Spleen (tissue), 11 donors: ENCODE data around the gene EEF1AKMT4. TPM values are rescaled to one million over a fixed set of nuclear protein-coding genes. Genes with fewer than 3 reads are reported as not detected.

Source experiments
- DNase-seq: peaks from one replicate; pipeline ENCODE4 v3.0.0-alpha.2; 2020
- H3K27ac ChIP-seq, 8 donors: fragments of 200-600 bp; sonication (generic) in 7 of 8; 1 replicate in 4 of 8; 2 replicates in 4 of 8; pipeline versions ENCODE4 v1.5.0 to v1.8.0; 2016 to 2021; ENCODE audit warnings: inconsistent platforms in 4 of 8, mild to moderate bottlenecking in 4 of 8, moderate library complexity in 1 of 8
- H3K27me3 ChIP-seq, 7 donors: fragments of 200-600 bp; sonication (generic) in 6 of 7; replicated peaks in 1 of 7; 1 replicate in 4 of 7; 2 replicates in 3 of 7; pipeline versions ENCODE4 v1.5.0 to v1.8.0; 2016 to 2021; ENCODE audit warnings: inconsistent platforms in 3 of 7, mild to moderate bottlenecking in 1 of 7
- H3K36me3 ChIP-seq, 6 donors: fragments of 200-600 bp; sonication (generic) in 5 of 6; 1 replicate in 4 of 6; 2 replicates in 2 of 6; pipeline versions ENCODE4 v1.5.0 to v1.8.0; 2016 to 2021; ENCODE audit warnings: inconsistent platforms in 2 of 6
- H3K4me1 ChIP-seq, 6 donors: fragments of 200-600 bp; sonication (generic) in 5 of 6; 1 replicate in 3 of 6; 2 replicates in 3 of 6; pipeline versions ENCODE4 v1.5.0 to v1.8.0; 2016 to 2021; ENCODE audit warnings: inconsistent platforms in 3 of 6
- H3K4me3 ChIP-seq, 8 donors: fragments of 200-600 bp; sonication (generic) in 7 of 8; 1 replicate in 4 of 8; 2 replicates in 4 of 8; pipeline versions ENCODE4 v1.5.0 to v1.8.0; 2016 to 2021; ENCODE audit warnings: inconsistent platforms in 4 of 8, mild to moderate bottlenecking in 4 of 8, moderate library complexity in 2 of 8
- H3K9me3 ChIP-seq, 8 donors: fragments of 200-600 bp; sonication (generic) in 7 of 8; 1 replicate in 4 of 8; 2 replicates in 4 of 8; pipeline versions ENCODE4 v1.5.0 to v1.8.0; 2016 to 2021; ENCODE audit warnings: inconsistent platforms in 4 of 8
- POLR2A ChIP-seq, 3 donors: fragments of 450-650 bp; IDR thresholded peaks; one replicate each; pipeline ENCODE4 v1.5.1; 2017; ENCODE audit warnings: antibody characterized with exemption in 3 of 3, mild to moderate bottlenecking in 1 of 3
- POLR2AphosphoS5 ChIP-seq, 3 donors: sonication (generic); formaldehyde crosslinking; IDR thresholded peaks; one replicate each; pipeline ENCODE4 v1.5.1; 2017; ENCODE audit warnings: antibody characterized with exemption in 3 of 3
- WGBS, 5 donors: extraction: QIAGEN DNeasy Blood & Tissue Kit in 3 of 5; methylation state at CpG; one replicate each; pipeline versions ENCODE4 v1.1.5 to v1.1.7; 2013 to 2018; 5-methylcytosine and 5-hydroxymethylcytosine counted together
- intact Hi-C: fragments of 100-400 bp; cut with DNase I; formaldehyde crosslinking; loops from one replicate; pipeline ENCODE4 v1.15.0; 2023; ENCODE audit warnings: low total_unique reads
- polyA plus RNA-seq, 3 donors: library from polyadenylated mRNA; stranded (reverse); fragments of 200-250 nt; gene quantifications; one replicate each; pipeline ENCODE4 v1.2.1, GENCODE V29; 2013
- total RNA-seq, 7 donors: library from RNA; depleted of rRNA in 3 of 7; stranded (reverse); fragments of >200 nt in 3 of 7; fragmentation: NEBNext Ultra II Directional in 4 of 7; extraction: Animal tissue kit (Norgen Biotek cat#: 25700) in 4 of 7; gene quantifications; one replicate each; pipeline versions ENCODE4 v1.1.0 to v1.2.1, GENCODE V29; 2016 to 2021
- TF ChIP-seq, protein P1 (sequence below), 11 experiments: fragments of 200-600 bp in 7 of 11; fragments of 450-650 bp in 4 of 11; sonication (generic) in 4 of 11; IDR thresholded peaks in 8 of 11; conservative IDR thresholded peaks in 3 of 11; 1 replicate in 7 of 11; 2 replicates in 4 of 11; pipeline versions ENCODE4 v1.4.0 to v1.8.0; 2016 to 2021; ENCODE audit warnings: antibody characterized with exemption in 11 of 11, inconsistent platforms in 4 of 11, mild to moderate bottlenecking in 1 of 11
- donor health status: healthy with polysubstance abuse.
- donor health status: DM: no; HTN: no; CAD: no; lungs with moderate emphysema.
- donor health status: DM: no; HTN: no; CAD: no.
- donor health status: Bipolar disorder and iron deficiency.
- donor health status: healthy.
- donor health status: DM: no; HTN: no; CAD: no.
- donor health status: DM: yes; HTN: yes; CAD: no.

EEF1AKMT4 gene
- total and polyA plus RNA-seq, 10 donors = 1.2 to 5.4 (median 3.1) TPM

DNA sequence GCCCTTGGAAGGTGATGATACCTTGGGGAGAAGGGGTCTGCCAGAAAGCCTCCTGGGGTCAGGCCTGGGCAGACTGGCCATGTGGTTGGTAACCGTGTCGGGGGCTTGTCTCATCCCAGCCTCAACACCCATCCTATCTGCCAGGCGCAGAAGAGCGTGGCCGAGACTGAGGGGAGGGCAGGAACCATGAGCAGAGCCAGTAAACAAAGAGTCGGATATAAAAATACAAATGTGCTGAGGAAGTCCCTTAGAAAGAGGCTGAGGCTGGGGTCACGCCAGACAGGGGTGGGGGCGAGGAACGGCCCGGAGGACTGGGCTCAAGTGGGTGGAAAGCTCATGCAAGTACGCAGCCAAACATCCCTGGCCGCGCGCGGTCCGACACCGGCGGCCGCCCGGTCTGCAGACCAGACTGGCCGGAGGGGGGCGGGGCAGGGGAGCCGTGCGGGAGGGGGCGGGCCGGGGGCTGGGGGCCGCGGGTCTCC, 10.0 kb downstream of the EEF1AKMT4 start:
- TF ChIP-seq POLR2A (IDR thresholded peaks at IDR 0.05) = no peak
- TF ChIP-seq, protein P1, sequence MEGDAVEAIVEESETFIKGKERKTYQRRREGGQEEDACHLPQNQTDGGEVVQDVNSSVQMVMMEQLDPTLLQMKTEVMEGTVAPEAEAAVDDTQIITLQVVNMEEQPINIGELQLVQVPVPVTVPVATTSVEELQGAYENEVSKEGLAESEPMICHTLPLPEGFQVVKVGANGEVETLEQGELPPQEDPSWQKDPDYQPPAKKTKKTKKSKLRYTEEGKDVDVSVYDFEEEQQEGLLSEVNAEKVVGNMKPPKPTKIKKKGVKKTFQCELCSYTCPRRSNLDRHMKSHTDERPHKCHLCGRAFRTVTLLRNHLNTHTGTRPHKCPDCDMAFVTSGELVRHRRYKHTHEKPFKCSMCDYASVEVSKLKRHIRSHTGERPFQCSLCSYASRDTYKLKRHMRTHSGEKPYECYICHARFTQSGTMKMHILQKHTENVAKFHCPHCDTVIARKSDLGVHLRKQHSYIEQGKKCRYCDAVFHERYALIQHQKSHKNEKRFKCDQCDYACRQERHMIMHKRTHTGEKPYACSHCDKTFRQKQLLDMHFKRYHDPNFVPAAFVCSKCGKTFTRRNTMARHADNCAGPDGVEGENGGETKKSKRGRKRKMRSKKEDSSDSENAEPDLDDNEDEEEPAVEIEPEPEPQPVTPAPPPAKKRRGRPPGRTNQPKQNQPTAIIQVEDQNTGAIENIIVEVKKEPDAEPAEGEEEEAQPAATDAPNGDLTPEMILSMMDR (IDR thresholded peaks at IDR 0.05 in 8 of 11, conservative IDR thresholded peaks at IDR 0.05 in 3 of 11) = no peak
- no peak for TF ChIP-seq POLR2AphosphoS5 (IDR thresholded peaks at IDR 0.05)
- Histone ChIP-seq H3K4me1 (peaks cover 17 to 39% (median 32%) of the 10 kb centered on the region in 6 donors), H3K27me3 (peaks cover 3 to 62% (median 49%) of the 10 kb centered on the region in 7 donors), H3K27ac (no peak overlapping the region), H3K4me3 (peak overlapping the region in 1 of 8 donors; percentile 75), H3K36me3 (peaks cover 0 to 17% (median 2%) of the 10 kb centered on the region in 6 donors), H3K9me3 (no peaks in the 10 kb centered on the region)
- 22 to 37% (median 28%) methylated on average over 16 to 28 of the region's 28 CpGs for WGBS, 5 donors
- no peak for DNase-seq
- intact Hi-C loops = loop anchor here (10.0 kb wide), 1 partner anchor 375 kb away; the partner anchor contains the start of gene PARL

DNA sequence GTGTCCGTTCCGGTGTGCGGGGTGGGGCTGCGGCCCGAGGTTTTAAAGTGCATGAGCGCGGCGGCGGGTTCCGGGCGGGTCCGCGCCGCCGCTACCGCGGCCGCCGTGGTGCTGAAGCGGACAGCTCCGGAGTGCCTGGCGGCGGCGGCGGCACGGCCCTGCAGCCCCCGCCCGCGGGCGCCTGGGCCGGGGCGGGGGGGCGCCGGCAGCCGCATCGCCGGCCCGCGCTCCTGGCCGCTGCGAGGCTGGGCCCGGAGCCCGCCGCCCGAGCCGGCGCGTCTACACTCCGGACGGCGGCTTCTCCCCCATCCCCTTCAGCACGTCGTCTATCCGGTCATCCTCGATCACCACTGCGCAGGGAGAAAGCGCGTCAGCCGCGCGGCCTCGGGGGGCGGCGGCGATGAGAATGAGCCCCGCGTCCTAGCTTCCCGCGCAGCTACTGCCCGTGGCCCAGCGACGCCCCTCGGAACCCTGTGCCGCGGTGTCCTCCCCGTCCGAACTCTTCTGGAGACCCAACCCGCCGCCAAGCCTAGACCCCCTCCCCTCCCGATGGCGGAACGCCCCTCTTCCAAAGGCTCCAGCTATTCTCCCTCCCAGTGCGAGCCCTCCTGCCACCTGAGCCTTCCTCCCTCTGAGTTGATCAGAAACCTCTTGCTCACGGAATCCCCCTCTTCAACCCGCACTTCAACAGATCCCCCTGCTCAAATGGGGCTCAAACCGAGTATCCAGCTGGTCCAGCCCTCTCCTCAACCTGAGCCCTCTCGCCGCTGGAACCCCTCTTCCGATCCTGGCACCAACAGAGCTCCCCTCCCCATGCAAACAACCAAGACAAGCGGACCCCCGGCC, 10.6 kb downstream of the EEF1AKMT4 start:
- WGBS, 5 donors = 2 to 3% (median 2%) methylated on average over 34 to 91 of the region's 91 CpGs
- peak; percentile 82 for DNase-seq
- Histone ChIP-seq H3K4me3 (peak overlapping the region in 6 of 8 donors; percentile 37 to 75 (median 54)), H3K27ac (peak overlapping the region in 1 of 8 donors; percentile 24), H3K4me1 (peaks cover 17 to 39% (median 32%) of the 10 kb centered on the region in 6 donors), H3K36me3 (peaks cover 0 to 17% (median 2%) of the 10 kb centered on the region in 6 donors), H3K9me3 (no peaks in the 10 kb centered on the region), H3K27me3 (peaks cover 3 to 69% (median 55%) of the 10 kb centered on the region in 7 donors)
- TF ChIP-seq POLR2AphosphoS5 (IDR thresholded peaks at IDR 0.05) (no peak), POLR2A (IDR thresholded peaks at IDR 0.05) (no peak)
- TF ChIP-seq, protein P1 (IDR thresholded peaks at IDR 0.05 in 8 of 11, conservative IDR thresholded peaks at IDR 0.05 in 3 of 11) = no peak
- intact Hi-C loops = loop anchor here (10.0 kb wide), 1 partner anchor 375 kb away; the partner anchor contains the start of gene PARL

- no peaks in the 10 kb centered on the region for H3K9me3 ChIP-seq
- H3K27ac ChIP-seq = peak overlapping the region in 2 of 8 donors; percentile 13 to 24
- peaks cover 3 to 76% (median 55%) of the 10 kb centered on the region in 7 donors for H3K27me3 ChIP-seq
- H3K36me3 ChIP-seq = peaks cover 0 to 17% (median 2%) of the 10 kb centered on the region in 6 donors
- H3K4me1 ChIP-seq = peaks cover 17 to 39% (median 32%) of the 10 kb centered on the region in 6 donors
- TF ChIP-seq POLR2AphosphoS5 (IDR thresholded peaks at IDR 0.05) (no peak), POLR2A (IDR thresholded peaks at IDR 0.05) (no peak)
- TF ChIP-seq, protein P1 (IDR thresholded peaks at IDR 0.05 in 8 of 11, conservative IDR thresholded peaks at IDR 0.05 in 3 of 11) = peak in 1 of 11 experiments; percentile 9
- DNase-seq = no peak
- 1 to 2% (median 1%) methylated on average over 26 to 49 of the region's 49 CpGs for WGBS, 5 donors
- intact Hi-C loops = no loop called here
- H3K4me3 ChIP-seq = peak overlapping the region; percentile 34 to 75 (median 54)
Measured at GRCh38 chr3:184260724-184261269, 11.3 kb downstream of the EEF1AKMT4 start.
